Transverse colon (tissue), 4 donors: Measurements from ENCODE around the gene FAM117B.

Experiments used
- CTCF ChIP-seq, 5 experiments: fragments of 200-600 bp in 3 of 5; fragments of 450-650 bp in 2 of 5; sonication (generic) in 3 of 5; IDR thresholded peaks; 1 replicate in 2 of 5; 2 replicates in 3 of 5; pipeline ENCODE4 v1.5.1; 2016 to 2017; ENCODE audit warnings: antibody characterized with exemption in 5 of 5, inconsistent platforms in 3 of 5, mild to moderate bottlenecking in 2 of 5, moderate library complexity in 1 of 5
- EP300 ChIP-seq: sonication (generic); formaldehyde crosslinking; IDR thresholded peaks from one replicate; pipeline ENCODE4 v1.6.1; 2017; ENCODE audit warnings: antibody characterized with exemption, low read depth
- POLR2A ChIP-seq: fragments of 450-650 bp; IDR thresholded peaks from one replicate; pipeline ENCODE4 v1.6.1; 2016; ENCODE audit warnings: antibody characterized with exemption, mild to moderate bottlenecking, moderate library complexity
- POLR2AphosphoS5 ChIP-seq, 3 donors: sonication (generic); formaldehyde crosslinking; IDR thresholded peaks; one replicate each; pipeline ENCODE4 v1.6.1; 2016; ENCODE audit warnings: antibody characterized with exemption in 3 of 3

GRCh38 chr2:202599911-202600310 is 34.9 kb upstream of the FAM117B start:
- TF ChIP-seq POLR2AphosphoS5 (IDR thresholded peaks at IDR 0.05) (no peak), CTCF (IDR thresholded peaks at IDR 0.05) (no peak), POLR2A (no peak), EP300 (no peak)
